PC-9 (cell line): ENCODE measurements around the gene RASIP1. TPM values are rescaled to one million over a fixed set of nuclear protein-coding genes. Genes with fewer than 3 reads are reported as not detected.
A peak's percentile ranks its signal among the peaks of the same experiment; 100 is the strongest.

Experiments used
- BruUV-seq: library from RNA; stranded (reverse); fragments of 400-500 nt; replicated peaks from 2 replicates; lab custom pipeline; 2021; lab: Mats Ljungman, UMichigan
- CTCF ChIA-PET: fragments of 300-600 bp; sonication (Branson Sonifier 250); formaldehyde crosslinking; loops from one replicate; lab custom pipeline; 2022; ENCODE audit warnings: antibody characterized with exemption; lab: Charles Lee
- POLR2A ChIA-PET: fragments of 300-600 bp; sonication (Branson Sonifier 250); formaldehyde crosslinking; loops from one replicate; lab custom pipeline; 2022; ENCODE audit warnings: antibody characterized with exemption; ENCODE audit not compliant: unreplicated experiment; lab: Charles Lee
- DNase-seq, 2 experiments: peaks; one replicate each; pipeline versions ENCODE4 v3.0.0 to v3.0.0-alpha.2; 2015 to 2022; ENCODE audit warnings: mixed read lengths in 1 of 2
- H2AFZ ChIP-seq: fragments of 200-600 bp; sonication (generic); 2 replicates; pipeline ENCODE4 v1.8.1; 2017; ENCODE audit warnings: antibody characterized with exemption
- H3F3A ChIP-seq: fragments of 200-600 bp; sonication (generic); 2 replicates; pipeline ENCODE4 v1.8.1; 2017; ENCODE audit warnings: antibody characterized with exemption, mild to moderate bottlenecking, low read depth; ENCODE audit not compliant: insufficient read depth
- H3K27ac ChIP-seq: fragments of 200-600 bp; sonication (generic); 2 replicates; pipeline ENCODE4 v1.6.1; 2016; ENCODE audit warnings: mixed run types
- H3K27me3 ChIP-seq: fragments of 200-600 bp; sonication (generic); 2 replicates; pipeline ENCODE4 v1.6.1; 2016; ENCODE audit warnings: low read depth, mixed run types; ENCODE audit not compliant: insufficient read depth
- H3K36me3 ChIP-seq: fragments of 200-600 bp; sonication (generic); 2 replicates; pipeline ENCODE4 v1.6.1; 2016; ENCODE audit warnings: low read depth, mixed run types
- H3K4me1 ChIP-seq: fragments of 200-600 bp; sonication (generic); replicated peaks from 2 replicates; pipeline ENCODE4 v1.6.1; 2016; ENCODE audit warnings: mixed run types; ENCODE audit not compliant: insufficient read depth
- H3K4me2 ChIP-seq: fragments of 200-600 bp; sonication (generic); 2 replicates; pipeline ENCODE4 v1.6.1; 2017; ENCODE audit warnings: mixed run types
- H3K4me3 ChIP-seq: fragments of 200-600 bp; sonication (generic); 2 replicates; pipeline ENCODE4 v1.6.1; 2016; ENCODE audit warnings: mixed run types
- H3K79me2 ChIP-seq: fragments of 200-600 bp; sonication (generic); 2 replicates; pipeline ENCODE4 v1.6.1; 2017; ENCODE audit warnings: low read depth, mixed run types
- H3K9me2 ChIP-seq: fragments of 200-600 bp; sonication (generic); 2 replicates; pipeline ENCODE4 v1.8.1; 2017; ENCODE audit warnings: mild to moderate bottlenecking; ENCODE audit not compliant: insufficient read depth
- H3K9me3 ChIP-seq: fragments of 200-600 bp; sonication (generic); 2 replicates; pipeline ENCODE4 v1.8.1; 2016; ENCODE audit warnings: low read depth; ENCODE audit not compliant: insufficient read depth
- H4K20me1 ChIP-seq: fragments of 200-600 bp; sonication (generic); 2 replicates; pipeline ENCODE4 v1.8.1; 2017; ENCODE audit not compliant: insufficient read depth
- CTCF ChIP-seq: fragments of 200-600 bp; sonication (generic); conservative IDR thresholded peaks from 2 replicates; pipeline ENCODE4 v1.6.1; 2017; ENCODE audit warnings: mixed run types, antibody characterized with exemption, mild to moderate bottlenecking, moderate library complexity
- EZH2 ChIP-seq: fragments of 200-600 bp; sonication (generic); IDR thresholded peaks from 2 replicates; pipeline ENCODE4 v1.8.0; 2017; ENCODE audit warnings: antibody characterized with exemption, low read depth
- intact Hi-C: fragments of 100-400 bp; cut with micrococcal nuclease; formaldehyde crosslinking; loops from one replicate; pipeline ENCODE4 v1.10.0; 2022; ENCODE audit not compliant: unreplicated experiment
- total RNA-seq: library from RNA; stranded (reverse); gene quantifications from 2 replicates; pipeline ENCODE4 v1.2.3, GENCODE V29; 2021

RASIP1 gene
- total RNA-seq, 1 experiment from 2014 or later = 1.4 TPM

GRCh38 chr19:48702701-48703100 lies 37.7 kb downstream of the RASIP1 start:
- TF ChIP-seq EZH2 (no peak), CTCF (no peak)
- no peak for DNase-seq
- Histone ChIP-seq H3K4me1 (no peaks in the 10 kb centered on the region), H3K79me2 (no peaks in the 10 kb centered on the region), H3K36me3 (no peaks in the 10 kb centered on the region), H4K20me1 (no peaks in the 10 kb centered on the region), H3K9me3 (no peaks in the 10 kb centered on the region), H3K27ac (no peak overlapping the region), H3K27me3 (no peaks in the 10 kb centered on the region), H3K4me3 (no peak overlapping the region), H2AFZ (no peak overlapping the region), H3K9me2 (no peaks in the 10 kb centered on the region), H3F3A (peaks cover 15% of the 10 kb centered on the region), H3K4me2 (no peak overlapping the region)
- ChIA-PET POLR2A (no interaction called here), CTCF (no interaction called here)
- intact Hi-C loops = no loop called here
- BruUV-seq = no TSS peak

GRCh38 chr19:48698046-48698445 lies 42.4 kb downstream of the RASIP1 start:
- Histone ChIP-seq H3K27me3 (no peaks in the 10 kb centered on the region), H3K9me2 (no peaks in the 10 kb centered on the region), H3K4me1 (peaks cover 24% of the 10 kb centered on the region), H4K20me1 (no peaks in the 10 kb centered on the region), H3K27ac (no peak overlapping the region), H3K36me3 (no peaks in the 10 kb centered on the region), H3K4me2 (no peak overlapping the region), H3K4me3 (no peak overlapping the region), H2AFZ (no peak overlapping the region), H3F3A (peaks cover 24% of the 10 kb centered on the region), H3K79me2 (no peaks in the 10 kb centered on the region), H3K9me3 (no peaks in the 10 kb centered on the region)
- ChIA-PET POLR2A (interaction anchor here (0.7 kb wide), 1 partner anchor 92 kb away, joined by 3 read pairs; no protein-coding TSS in a partner anchor), CTCF (interaction anchor here (0.6 kb wide), 3 partner anchors 30 to 72 kb away, joined by 3 to 6 read pairs (median 4); no protein-coding TSS in a partner anchor)
- no TSS peak for BruUV-seq
- intact Hi-C loops = no loop called here
- peak in 1 of 2 experiments; percentile 58 for DNase-seq
- TF ChIP-seq CTCF = no peak

- POLR2A ChIA-PET = interaction anchor here (0.6 kb wide), 4 partner anchors 9 to 425 kb away, joined by 3 to 11 read pairs (median 6); no protein-coding TSS in a partner anchor
- Histone ChIP-seq H3K4me3 (peak overlapping the region; percentile 47), H3K9me3 (no peaks in the 10 kb centered on the region), H3K27ac (no peak overlapping the region), H4K20me1 (no peaks in the 10 kb centered on the region), H3K4me1 (peaks cover 24% of the 10 kb centered on the region), H3K27me3 (no peaks in the 10 kb centered on the region), H3F3A (peaks cover 24% of the 10 kb centered on the region), H3K36me3 (no peaks in the 10 kb centered on the region), H2AFZ (peak overlapping the region; percentile 63; the same call in 1 of the 2 replicates), H3K79me2 (no peaks in the 10 kb centered on the region), H3K4me2 (peak overlapping the region; percentile 83), H3K9me2 (no peaks in the 10 kb centered on the region)
- peak in 1 of 2 experiments; percentile 27 for DNase-seq
- CTCF ChIA-PET = interaction anchor here (0.5 to 1.2 kb wide), 4 partner anchors 20 to 200 kb away, joined by 3 to 11 read pairs (median 4); no protein-coding TSS in a partner anchor
- no TSS peak for BruUV-seq
- TF ChIP-seq CTCF (no peak), EZH2 (no peak)
- intact Hi-C loops = loop anchor here (2.0 kb wide), 1 partner anchor 18 kb away; no protein-coding TSS in a partner anchor
Observed at GRCh38 chr19:48696353-48697010, 43.9 kb downstream of the RASIP1 start.
